ENCODE data around the gene TGM2.

Gene TGM2

GRCh38 chr20:38175304-38176180 lies 10.5 kb upstream of the TGM2 start:
- no peak for DNase-seq

GRCh38 chr20:38173237-38174156 lies 8.4 kb upstream of the TGM2 start:
- DNase-seq: no peak

GRCh38 chr20:38172408-38172807 lies 7.3 kb upstream of the TGM2 start:
- DNase-seq: no peak

- no peak for DNase-seq
Measured at GRCh38 chr20:38171675-38172043, 6.6 kb upstream of the TGM2 start.

GRCh38 chr20:38170826-38171674 lies 6.0 kb upstream of the TGM2 start:
- no peak for DNase-seq

GRCh38 chr20:38170219-38170825 lies 5.3 kb upstream of the TGM2 start:
- no peak for DNase-seq

GRCh38 chr20:38169636-38170193 lies 4.6 kb upstream of the TGM2 start:
- no peak for DNase-seq

GRCh38 chr20:38168791-38169589 lies 3.9 kb upstream of the TGM2 start:
- DNase-seq: no peak

GRCh38 chr20:38167851-38168760 lies 3.0 kb upstream of the TGM2 start:
- DNase-seq: no peak

GRCh38 chr20:38167328-38167850 lies 2.3 kb upstream of the TGM2 start:
- DNase-seq: no peak

- no peak for DNase-seq
Measured at GRCh38 chr20:38166703-38167233, 1.7 kb upstream of the TGM2 start.

GRCh38 chr20:38165966-38166702 lies 1.1 kb upstream of the TGM2 start:
- no peak for DNase-seq

- DNase-seq: no peak
Measured at GRCh38 chr20:38164624-38165088, 414 bp downstream of the TGM2 start.

GRCh38 chr20:38164069-38164468 lies 1.0 kb downstream of the TGM2 start:
- DNase-seq: no peak

- DNase-seq: no peak
Measured at GRCh38 chr20:38162878-38163875, 1.9 kb downstream of the TGM2 start.

- no peak for DNase-seq
Measured at GRCh38 chr20:38162149-38162548, 2.9 kb downstream of the TGM2 start.

- DNase-seq: no peak
Measured at GRCh38 chr20:38161412-38161774, 3.7 kb downstream of the TGM2 start.
